OCI-LY7 (cell line): Measurements from ENCODE around the gene PAPLN. TPM values are rescaled to one million over a fixed set of nuclear protein-coding genes. Genes with fewer than 3 reads are reported as not detected.

Experiments used
- BruUV-seq: library from RNA; stranded (reverse); fragments of 400-500 nt; replicated peaks from 2 replicates; lab custom pipeline; 2021; lab: Mats Ljungman, UMichigan
- CTCF ChIA-PET: fragments of 300-600 bp; sonication (Branson Sonifier 250); formaldehyde crosslinking; loops from one replicate; lab custom pipeline; 2022; ENCODE audit warnings: antibody characterized with exemption; ENCODE audit not compliant: unreplicated experiment; lab: Charles Lee
- POLR2A ChIA-PET: fragments of 300-600 bp; sonication (Branson Sonifier 250); formaldehyde crosslinking; loops from one replicate; lab custom pipeline; 2022; ENCODE audit warnings: antibody characterized with exemption; lab: Charles Lee
- DNase-seq: peaks from one replicate; pipeline ENCODE4 v3.0.0-alpha.2; 2015; ENCODE audit warnings: low spot score
- H2AFZ ChIP-seq: fragments of 200-600 bp; sonication (generic), shearing (Covaris generic); 2 replicates; pipeline ENCODE4 v1.6.1; 2014; ENCODE audit warnings: mild to moderate bottlenecking, antibody characterized with exemption, low read length, moderate library complexity
- H3K27ac ChIP-seq: fragments of 200-600 bp; sonication (generic); 2 replicates; pipeline ENCODE4 v1.5.1; 2014; ENCODE audit warnings: mixed run types, low read depth, mild to moderate bottlenecking, moderate library complexity, low read length, inconsistent platforms; ENCODE audit not compliant: poor library complexity, severe bottlenecking
- H3K36me3 ChIP-seq: fragments of 200-600 bp; sonication (generic); 2 replicates; pipeline ENCODE4 v1.6.1; 2014; ENCODE audit warnings: mild to moderate bottlenecking, antibody characterized with exemption, low read length, moderate library complexity, mixed read lengths; ENCODE audit not compliant: insufficient read depth
- H3K4me1 ChIP-seq: fragments of 200-600 bp; sonication (generic); 2 replicates; pipeline ENCODE4 v1.5.1; 2014; ENCODE audit warnings: mild to moderate bottlenecking, low read length; ENCODE audit not compliant: insufficient read depth, poor library complexity, severe bottlenecking
- H3K4me2 ChIP-seq: fragments of 200-600 bp; sonication (generic); 2 replicates; pipeline ENCODE4 v1.6.1; 2014; ENCODE audit warnings: mild to moderate bottlenecking, low read length
- H3K4me3 ChIP-seq: fragments of 200-600 bp; sonication (generic); 2 replicates; pipeline ENCODE4 v1.5.1; 2014; ENCODE audit warnings: mild to moderate bottlenecking, low read depth, low read length; ENCODE audit not compliant: poor library complexity, severe bottlenecking
- H3K79me2 ChIP-seq: fragments of 200-600 bp; sonication (generic); 2 replicates; pipeline ENCODE4 v1.6.1; 2016; ENCODE audit warnings: low read depth, mild to moderate bottlenecking, low read length, moderate library complexity, mixed read lengths; ENCODE audit not compliant: insufficient read depth
- H3K9me2 ChIP-seq: fragments of 200-600 bp; sonication (generic); 2 replicates; pipeline ENCODE4 v1.6.1; 2016; ENCODE audit warnings: mild to moderate bottlenecking, low read length, mixed read lengths; ENCODE audit not compliant: insufficient read depth
- H3K9me3 ChIP-seq: fragments of 200-600 bp; sonication (generic); 2 replicates; pipeline ENCODE4 v1.6.1; 2014; ENCODE audit warnings: mild to moderate bottlenecking, mixed run types, low read length, mixed read lengths
- H4K20me1 ChIP-seq: fragments of 200-600 bp; sonication (generic); 2 replicates; pipeline ENCODE4 v1.6.1; 2014; ENCODE audit warnings: mild to moderate bottlenecking, antibody characterized with exemption, low read length, moderate library complexity, mixed read lengths; ENCODE audit not compliant: insufficient read depth
- EZH2phosphoT487 ChIP-seq: fragments of 200-600 bp; sonication (generic); IDR thresholded peaks from 2 replicates; pipeline ENCODE4 v1.6.1; 2018; ENCODE audit warnings: low read depth, borderline replicate concordance, mild to moderate bottlenecking, mixed run types, antibody characterized with exemption, low read length, moderate library complexity, mixed read lengths
- intact Hi-C: fragments of 100-400 bp; cut with micrococcal nuclease; formaldehyde crosslinking; loops from one replicate; pipeline ENCODE4 v1.10.0; 2022; ENCODE audit not compliant: unreplicated experiment
- total RNA-seq, 2 experiments: library from RNA; depleted of rRNA in 1 of 2; stranded (reverse); fragments of >200 nt in 1 of 2; shearing (Covaris generic) in 1 of 2; gene quantifications; 2 replicates each; pipeline ENCODE4 v1.2.3, GENCODE V29; 2014 to 2022
- TF ChIP-seq, protein P1 (sequence below): fragments of 200-600 bp; sonication (generic); conservative IDR thresholded peaks from 2 replicates; pipeline ENCODE4 v1.5.1; 2014; ENCODE audit warnings: mild to moderate bottlenecking, antibody characterized with exemption, low read length, moderate library complexity, mixed read lengths

The PAPLN gene
- total RNA-seq, 2 experiments from 2014 or later, result 4.0 to 9.0 TPM

DNA sequence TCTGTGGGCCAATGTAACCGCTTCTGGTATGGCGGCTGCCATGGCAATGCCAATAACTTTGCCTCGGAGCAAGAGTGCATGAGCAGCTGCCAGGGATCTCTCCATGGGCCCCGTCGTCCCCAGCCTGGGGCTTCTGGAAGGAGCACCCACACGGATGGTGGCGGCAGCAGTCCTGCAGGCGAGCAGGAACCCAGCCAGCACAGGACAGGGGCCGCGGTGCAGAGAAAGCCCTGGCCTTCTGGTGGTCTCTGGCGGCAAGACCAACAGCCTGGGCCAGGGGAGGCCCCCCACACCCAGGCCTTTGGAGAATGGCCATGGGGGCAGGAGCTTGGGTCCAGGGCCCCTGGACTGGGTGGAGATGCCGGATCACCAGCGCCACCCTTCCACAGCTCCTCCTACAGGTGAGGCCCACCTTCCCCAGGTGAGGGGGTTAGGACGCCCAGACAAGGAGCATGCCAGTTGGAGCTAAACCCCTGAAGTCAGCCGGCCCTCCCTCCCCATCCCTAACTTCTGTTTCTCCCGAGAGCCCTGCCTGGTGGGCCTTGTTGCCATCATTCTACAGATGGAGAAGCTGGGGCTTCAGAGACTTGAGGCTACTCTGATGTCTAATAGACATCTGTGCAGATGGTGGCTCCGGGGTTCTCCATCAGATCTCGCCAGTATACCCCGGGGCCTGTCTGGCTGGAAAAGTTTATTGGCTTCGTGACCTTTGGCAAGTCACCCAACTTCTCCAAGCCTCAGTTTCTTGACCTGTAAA is 25.3 kb downstream of the PAPLN start:
- Histone ChIP-seq H3K79me2 (no peaks in the 10 kb centered on the region), H3K4me3 (no peak overlapping the region), H3K27ac (no peak overlapping the region), H3K9me2 (no peaks in the 10 kb centered on the region), H3K9me3 (no peaks in the 10 kb centered on the region), H3K4me2 (no peak overlapping the region), H2AFZ (no peak overlapping the region), H3K36me3 (no peaks in the 10 kb centered on the region), H3K4me1 (peaks cover 10% of the 10 kb centered on the region), H4K20me1 (no peaks in the 10 kb centered on the region)
- DNase-seq, result no peak
- intact Hi-C loops, result no loop called here
- ChIA-PET CTCF (no interaction called here), POLR2A (interaction anchor here (0.6 kb wide), 1 partner anchor 732 kb away, joined by 4 read pairs; no protein-coding TSS in a partner anchor)
- no TSS peak for BruUV-seq
- no peak for TF ChIP-seq EZH2phosphoT487
- TF ChIP-seq, protein P1, sequence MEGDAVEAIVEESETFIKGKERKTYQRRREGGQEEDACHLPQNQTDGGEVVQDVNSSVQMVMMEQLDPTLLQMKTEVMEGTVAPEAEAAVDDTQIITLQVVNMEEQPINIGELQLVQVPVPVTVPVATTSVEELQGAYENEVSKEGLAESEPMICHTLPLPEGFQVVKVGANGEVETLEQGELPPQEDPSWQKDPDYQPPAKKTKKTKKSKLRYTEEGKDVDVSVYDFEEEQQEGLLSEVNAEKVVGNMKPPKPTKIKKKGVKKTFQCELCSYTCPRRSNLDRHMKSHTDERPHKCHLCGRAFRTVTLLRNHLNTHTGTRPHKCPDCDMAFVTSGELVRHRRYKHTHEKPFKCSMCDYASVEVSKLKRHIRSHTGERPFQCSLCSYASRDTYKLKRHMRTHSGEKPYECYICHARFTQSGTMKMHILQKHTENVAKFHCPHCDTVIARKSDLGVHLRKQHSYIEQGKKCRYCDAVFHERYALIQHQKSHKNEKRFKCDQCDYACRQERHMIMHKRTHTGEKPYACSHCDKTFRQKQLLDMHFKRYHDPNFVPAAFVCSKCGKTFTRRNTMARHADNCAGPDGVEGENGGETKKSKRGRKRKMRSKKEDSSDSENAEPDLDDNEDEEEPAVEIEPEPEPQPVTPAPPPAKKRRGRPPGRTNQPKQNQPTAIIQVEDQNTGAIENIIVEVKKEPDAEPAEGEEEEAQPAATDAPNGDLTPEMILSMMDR, result no peak

DNA sequence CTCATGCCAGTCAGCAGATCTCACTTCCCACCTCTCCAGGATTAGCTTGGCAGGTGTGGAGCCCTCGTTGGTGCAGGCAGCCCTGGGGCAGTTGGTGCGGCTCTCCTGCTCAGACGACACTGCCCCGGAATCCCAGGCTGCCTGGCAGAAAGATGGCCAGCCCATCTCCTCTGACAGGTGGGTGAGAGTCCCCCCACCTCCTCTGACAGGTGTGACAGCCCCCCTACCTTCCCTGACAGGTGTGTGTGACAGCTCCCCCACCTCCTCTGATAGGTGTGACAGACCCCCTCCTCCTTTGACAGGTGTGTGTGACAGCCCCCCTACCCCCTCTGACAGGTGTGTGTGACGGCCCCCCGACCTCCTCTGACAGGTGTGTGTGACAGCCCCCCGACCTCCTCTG is 26.3 kb downstream of the PAPLN start:
- TF ChIP-seq, protein P1, result no peak
- no peak for TF ChIP-seq EZH2phosphoT487
- intact Hi-C loops, result no loop called here
- H3K79me2 ChIP-seq, result no peaks in the 10 kb centered on the region
- ChIA-PET POLR2A (interaction anchor here (0.8 kb wide), 1 partner anchor 9 kb away, joined by 3 read pairs; no protein-coding TSS in a partner anchor), CTCF (interaction anchor here (0.6 kb wide), 1 partner anchor 306 kb away, joined by 8 read pairs; no protein-coding TSS in a partner anchor)
- BruUV-seq, result no TSS peak
- H3K36me3 ChIP-seq, result no peaks in the 10 kb centered on the region
- H3K9me2 ChIP-seq, result no peaks in the 10 kb centered on the region
- DNase-seq, result no peak
- H3K9me3 ChIP-seq, result no peaks in the 10 kb centered on the region
- H3K4me3 ChIP-seq, result no peak overlapping the region
- H3K4me2 ChIP-seq, result no peak overlapping the region
- H4K20me1 ChIP-seq, result no peaks in the 10 kb centered on the region
- no peak overlapping the region for H2AFZ ChIP-seq
- H3K27ac ChIP-seq, result no peak overlapping the region
- H3K4me1 ChIP-seq, result peaks cover 2% of the 10 kb centered on the region
